ENCODE results near the gene STK32C. TPM values are rescaled to one million over a fixed set of nuclear protein-coding genes. Genes with fewer than 3 reads are reported as not detected.

STK32C gene
- total RNA-seq, 6 experiments from 2014 or later, result 1.6 to 3.5 (median 2.1) TPM

GRCh38 chr10:132240156-132240555, 67.6 kb downstream of the STK32C start:
- H3K27ac ChIP-seq, result no peak overlapping the region
- H3K36me3 ChIP-seq, result no peaks in the 10 kb centered on the region
- H3K27me3 ChIP-seq, result no peaks in the 10 kb centered on the region
- no peak for ATAC-seq
- 78% methylated on average over 9 of the region's 15 CpGs for WGBS (ENCODE audit: insufficient coverage, low coverage, low lambda C conversion rate, missing lambda C conversion rate)
- no peak for TF ChIP-seq POLR2A (IDR thresholded peaks at IDR 0.05)
- TF ChIP-seq, protein P1, sequence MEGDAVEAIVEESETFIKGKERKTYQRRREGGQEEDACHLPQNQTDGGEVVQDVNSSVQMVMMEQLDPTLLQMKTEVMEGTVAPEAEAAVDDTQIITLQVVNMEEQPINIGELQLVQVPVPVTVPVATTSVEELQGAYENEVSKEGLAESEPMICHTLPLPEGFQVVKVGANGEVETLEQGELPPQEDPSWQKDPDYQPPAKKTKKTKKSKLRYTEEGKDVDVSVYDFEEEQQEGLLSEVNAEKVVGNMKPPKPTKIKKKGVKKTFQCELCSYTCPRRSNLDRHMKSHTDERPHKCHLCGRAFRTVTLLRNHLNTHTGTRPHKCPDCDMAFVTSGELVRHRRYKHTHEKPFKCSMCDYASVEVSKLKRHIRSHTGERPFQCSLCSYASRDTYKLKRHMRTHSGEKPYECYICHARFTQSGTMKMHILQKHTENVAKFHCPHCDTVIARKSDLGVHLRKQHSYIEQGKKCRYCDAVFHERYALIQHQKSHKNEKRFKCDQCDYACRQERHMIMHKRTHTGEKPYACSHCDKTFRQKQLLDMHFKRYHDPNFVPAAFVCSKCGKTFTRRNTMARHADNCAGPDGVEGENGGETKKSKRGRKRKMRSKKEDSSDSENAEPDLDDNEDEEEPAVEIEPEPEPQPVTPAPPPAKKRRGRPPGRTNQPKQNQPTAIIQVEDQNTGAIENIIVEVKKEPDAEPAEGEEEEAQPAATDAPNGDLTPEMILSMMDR (IDR thresholded peaks at IDR 0.05), result no peak
- no peaks in the 10 kb centered on the region for H3K4me1 ChIP-seq
- DNase-seq, result no peak
- H3K9me3 ChIP-seq, result no peaks in the 10 kb centered on the region
- no peak overlapping the region for H3K4me3 ChIP-seq
- intact Hi-C loops (cut with DNase I), result no loop called here

DNA sequence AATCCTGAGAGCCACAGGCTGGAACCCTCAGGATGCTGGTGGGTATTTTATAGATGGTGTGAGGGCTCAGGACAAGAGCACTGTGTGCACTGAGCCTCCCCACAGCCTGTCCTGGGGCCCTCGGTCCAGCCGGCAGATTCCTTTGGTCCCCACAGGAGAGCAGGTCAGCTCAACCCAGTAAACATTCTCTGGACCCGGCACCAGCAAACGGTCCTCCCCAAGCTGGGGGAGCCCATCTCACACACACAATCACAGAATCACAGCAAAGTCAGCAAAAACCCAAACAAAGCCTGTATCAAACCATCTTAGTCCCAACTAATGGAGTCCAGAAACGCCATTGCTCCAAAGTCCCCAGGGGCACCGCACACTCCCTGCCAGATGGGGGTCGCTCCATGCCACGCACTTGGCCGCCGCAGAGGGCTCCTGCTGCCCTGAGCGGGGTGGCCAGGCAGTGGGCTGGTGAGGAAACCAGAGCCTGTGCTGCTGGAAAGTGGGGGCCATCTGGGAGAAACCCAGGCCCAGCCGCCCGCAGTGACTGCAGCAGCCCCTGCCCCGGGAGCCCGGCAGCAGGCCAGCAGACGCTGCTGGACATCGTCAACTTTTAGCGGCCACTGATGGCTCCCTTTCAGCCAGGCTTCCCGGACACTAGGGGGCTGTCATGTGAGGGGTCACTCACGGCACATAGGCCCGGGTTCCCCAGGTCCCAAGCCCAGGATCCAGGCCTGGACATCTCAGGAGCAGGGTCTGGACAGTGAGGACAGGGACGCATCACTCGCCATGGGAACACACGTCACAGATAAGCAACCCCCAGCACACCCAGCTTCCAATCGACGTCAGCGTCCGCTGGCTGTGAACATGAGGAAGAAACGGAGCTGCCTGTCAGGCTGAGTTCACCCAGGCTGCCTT, 68.4 kb downstream of the STK32C start:
- Histone ChIP-seq H3K4me3 (no peak overlapping the region), H3K27ac (no peak overlapping the region), H3K36me3 (no peaks in the 10 kb centered on the region), H3K4me1 (no peaks in the 10 kb centered on the region), H3K27me3 (no peaks in the 10 kb centered on the region), H3K9me3 (no peaks in the 10 kb centered on the region)
- intact Hi-C loops (cut with DNase I), result no loop called here
- ATAC-seq, result peak in 2 of 4 donors; percentile 41 to 48
- no CpG with 5 or more reads among the region's 29 CpGs for WGBS (ENCODE audit: insufficient coverage, low coverage, low lambda C conversion rate, missing lambda C conversion rate)
- TF ChIP-seq POLR2A (IDR thresholded peaks at IDR 0.05), result no peak
- TF ChIP-seq, protein P1 (IDR thresholded peaks at IDR 0.05), result no peak
- no peak for DNase-seq

DNA sequence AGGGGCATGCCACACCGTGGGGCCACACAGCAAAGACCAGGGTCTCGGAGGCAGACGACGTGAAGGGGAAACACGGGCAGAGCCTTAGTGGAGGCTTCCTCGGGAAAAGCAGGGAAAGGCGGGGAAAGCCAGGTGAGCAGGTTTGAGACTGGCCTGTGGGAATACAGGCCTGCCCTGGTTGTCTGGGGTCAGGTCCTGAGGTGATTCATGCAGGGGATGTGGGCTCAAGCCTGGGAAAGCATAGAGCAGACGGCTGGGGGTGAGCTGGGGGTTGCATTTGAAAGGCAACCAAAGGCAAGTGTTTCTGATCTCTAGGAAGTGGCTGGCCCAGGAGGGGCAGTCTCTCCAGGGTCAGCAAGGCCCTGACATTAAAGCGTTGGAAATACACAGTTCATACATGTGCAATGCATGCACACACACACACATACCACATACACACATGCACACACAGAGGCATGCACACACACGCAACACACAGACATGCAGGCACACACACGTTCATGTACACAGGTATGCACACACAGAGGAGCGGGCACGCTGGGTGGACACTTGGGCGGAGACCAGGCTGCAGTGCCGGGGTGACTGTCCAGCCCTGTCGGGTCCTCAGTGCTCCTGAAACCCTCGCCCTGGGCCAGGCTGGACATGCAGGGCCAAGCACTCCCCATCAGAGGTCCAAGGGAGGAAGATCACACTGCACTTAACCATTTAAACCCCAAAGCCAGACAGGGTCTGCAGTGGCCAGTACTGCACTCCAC, 69.2 kb downstream of the STK32C start:
- H3K4me1 ChIP-seq, result no peaks in the 10 kb centered on the region
- no peak overlapping the region for H3K4me3 ChIP-seq
- TF ChIP-seq, protein P1 (IDR thresholded peaks at IDR 0.05), result no peak
- TF ChIP-seq POLR2A (IDR thresholded peaks at IDR 0.05), result no peak
- no peak overlapping the region for H3K27ac ChIP-seq
- no peaks in the 10 kb centered on the region for H3K36me3 ChIP-seq
- 68% methylated on average over 8 of the region's 17 CpGs for WGBS (ENCODE audit: insufficient coverage, low coverage, low lambda C conversion rate, missing lambda C conversion rate)
- ATAC-seq (no peak), DNase-seq (no peak)
- H3K27me3 ChIP-seq, result no peaks in the 10 kb centered on the region
- intact Hi-C loops (cut with DNase I), result no loop called here
- no peaks in the 10 kb centered on the region for H3K9me3 ChIP-seq

DNA sequence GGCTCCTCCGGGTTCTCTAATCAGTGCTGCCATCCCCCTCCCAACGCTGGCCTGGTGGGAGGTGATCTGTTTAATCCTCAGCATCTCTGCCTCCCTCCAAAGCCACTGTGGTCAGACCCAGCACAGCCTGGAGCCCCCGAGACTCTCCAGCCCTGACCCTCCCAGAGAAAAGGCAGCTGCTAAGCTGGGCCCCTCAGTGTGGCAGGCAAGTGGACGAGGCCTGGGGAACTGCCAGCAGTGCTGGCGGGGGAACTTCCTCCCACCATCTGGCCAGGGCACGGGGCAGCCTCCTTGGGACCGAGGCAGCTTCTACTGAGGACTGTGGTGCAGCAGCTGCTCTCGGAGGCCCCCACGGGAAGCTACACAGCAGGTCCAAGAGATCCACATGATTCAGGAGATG, 69.9 kb downstream of the STK32C start:
- H3K4me1 ChIP-seq, result no peaks in the 10 kb centered on the region
- ATAC-seq, result no peak
- no peak for DNase-seq
- H3K27me3 ChIP-seq, result no peaks in the 10 kb centered on the region
- no peak overlapping the region for H3K27ac ChIP-seq
- intact Hi-C loops (cut with DNase I), result no loop called here
- no peaks in the 10 kb centered on the region for H3K36me3 ChIP-seq
- no peaks in the 10 kb centered on the region for H3K9me3 ChIP-seq
- TF ChIP-seq, protein P1 (IDR thresholded peaks at IDR 0.05), result no peak
- TF ChIP-seq POLR2A (IDR thresholded peaks at IDR 0.05), result no peak
- 50% methylated on average over 2 of the region's 9 CpGs for whole genome bisulfite sequencing (ENCODE audit: insufficient coverage, low coverage, low lambda C conversion rate, missing lambda C conversion rate)
- no peak overlapping the region for H3K4me3 ChIP-seq

Data from right lobe of liver (tissue), 6 donors.